Inflammatory macrophage (primary cell): ENCODE data around the gene ZNF48.

ENCODE experiments used
- DNase-seq, 2 donors: peaks; one replicate each; pipeline ENCODE4 v3.0.0-alpha.2; 2020 to 2022

Gene ZNF48

GRCh38 chr16:30358990-30359870 is 36.0 kb upstream of the ZNF48 start:
- DNase-seq = no peak

GRCh38 chr16:30359871-30360170 is 35.4 kb upstream of the ZNF48 start:
- DNase-seq = no peak

- no peak for DNase-seq
These were observed 34.0 kb upstream of the ZNF48 start for GRCh38 chr16:30361180-30361579.

GRCh38 chr16:30365200-30365599 is 30.0 kb upstream of the ZNF48 start:
- DNase-seq = no peak

- no peak for DNase-seq
These were observed 28.7 kb upstream of the ZNF48 start for GRCh38 chr16:30366511-30366910.

GRCh38 chr16:30367349-30368009 is 27.7 kb upstream of the ZNF48 start:
- DNase-seq = no peak

GRCh38 chr16:30368122-30368791 is 27.0 kb upstream of the ZNF48 start:
- peak; percentile 76 to 80 for DNase-seq

- DNase-seq = no peak
These were observed 26.5 kb upstream of the ZNF48 start for GRCh38 chr16:30368792-30369090.

- no peak for DNase-seq
These were observed 25.9 kb upstream of the ZNF48 start for GRCh38 chr16:30369091-30369937.

GRCh38 chr16:30369938-30370455 is 25.2 kb upstream of the ZNF48 start:
- DNase-seq = no peak

GRCh38 chr16:30370456-30371247 is 24.6 kb upstream of the ZNF48 start, which contains the start of gene TBC1D10B:
Gene TBC1D10B, minus strand, starts transcription at chr16:30370494. Its CDS starts 311 bp downstream, at chr16:30370183.
- peak; percentile 99 to 100 for DNase-seq

GRCh38 chr16:30371248-30371816 is 23.9 kb upstream of the ZNF48 start:
- DNase-seq = no peak

- no peak for DNase-seq
These were observed 23.0 kb upstream of the ZNF48 start for GRCh38 chr16:30372038-30372712.

- no peak for DNase-seq
These were observed 22.5 kb upstream of the ZNF48 start for GRCh38 chr16:30372725-30373124.

GRCh38 chr16:30374538-30374937 is 20.7 kb upstream of the ZNF48 start, which contains the start of gene MYL11:
Gene MYL11, plus strand, starts transcription at chr16:30374802. Its CDS starts 56 bp downstream, at chr16:30374858.
- DNase-seq = no peak

GRCh38 chr16:30375864-30376263 is 19.4 kb upstream of the ZNF48 start:
- DNase-seq = no peak

- no peak for DNase-seq
These were observed 18.7 kb upstream of the ZNF48 start for GRCh38 chr16:30376461-30376902.

GRCh38 chr16:30377050-30377811 is 18.0 kb upstream of the ZNF48 start:
- DNase-seq = peak in 1 of 2 donors; percentile 80

- DNase-seq = peak in 1 of 2 donors; percentile 70
These were observed 17.4 kb upstream of the ZNF48 start for GRCh38 chr16:30377812-30378235.
